HepG2 (cell line): Measurements from ENCODE around the gene PIGL. TPM values are rescaled to one million over a fixed set of nuclear protein-coding genes. Genes with fewer than 3 reads are reported as not detected.

Experiments
- ATAC-seq: fragments of 200-7000 bp; cut with Tn5 transposase; 3 replicates; pipeline ENCODE4 v1.9.1; 2020; ENCODE audit warnings: mild to moderate bottlenecking, moderate library complexity
- BruUV-seq: library from RNA; stranded (reverse); fragments of 400-500 nt; replicated peaks from 2 replicates; lab custom pipeline; 2021; lab: Mats Ljungman, UMichigan
- CTCF ChIA-PET: fragments of 300-600 bp; formaldehyde crosslinking; extraction: SDS; loops from one replicate; lab custom pipeline; 2021; ENCODE audit warnings: low total read pairs, inconsistent platforms, low intra/inter-chr PET ratio; lab: Yijun Ruan, JAX
- POLR2A ChIA-PET: fragments of 350-600 bp; sonication (Branson Sonifier 250); formaldehyde crosslinking; loops from one replicate; lab custom pipeline; 2020; ENCODE audit warnings: antibody characterized with exemption, inconsistent platforms; lab: Yijun Ruan, JAX
- DNase-seq: peaks from one replicate; pipeline ENCODE4 v3.0.0-alpha.2; 2015; ENCODE audit warnings: low spot score
- FAIRE-seq: peaks from 3 replicates; lab custom pipeline; 2011; peaks lifted over from hg19 to GRCh38; lab: Jason Lieb, UNC
- H2AFZ ChIP-seq: one replicate; pipeline ENCODE4 v1.6.1; 2011; ENCODE audit warnings: low read length, inconsistent platforms
- H3K27ac ChIP-seq: fragments of 300-600 bp; 3 replicates; pipeline ENCODE4 v1.8.0; 2011; ENCODE audit warnings: mixed run types, mild to moderate bottlenecking, mixed read lengths, low read length, inconsistent platforms; ENCODE audit not compliant: insufficient read depth; ENCODE audit errors: extremely low read length
- H3K27me3 ChIP-seq, 2 experiments: fragments of 200-600 bp in 1 of 2; 2 replicates in 1 of 2; 3 replicates in 1 of 2; pipeline versions ENCODE4 v1.6.0 to v1.8.0; 2011; ENCODE audit warnings: low read length in 2 of 2, mild to moderate bottlenecking in 2 of 2, moderate library complexity in 2 of 2, inconsistent platforms in 1 of 2; ENCODE audit not compliant: insufficient read depth in 2 of 2, control insufficient read depth in 1 of 2
- H3K36me3 ChIP-seq, 2 experiments: fragments of 200-600 bp in 1 of 2; replicated peaks in 1 of 2; 2 replicates in 1 of 2; 3 replicates in 1 of 2; pipeline versions ENCODE4 v1.5.1 to v1.8.0; 2011; ENCODE audit warnings: low read length in 2 of 2, inconsistent platforms in 1 of 2; ENCODE audit not compliant: insufficient read depth in 2 of 2, control insufficient read depth in 1 of 2
- H3K4me1 ChIP-seq: 2 replicates; pipeline ENCODE4 v1.5.1; 2012; ENCODE audit warnings: low read length, inconsistent platforms; ENCODE audit not compliant: insufficient read depth
- H3K4me2 ChIP-seq: 2 replicates; pipeline ENCODE4 v1.6.0; 2011; ENCODE audit warnings: low read depth, low read length, inconsistent platforms
- H3K4me3 ChIP-seq, 3 experiments: fragments of 200-600 bp in 1 of 3; sonication (generic), shearing (Covaris generic) in 1 of 3; replicated peaks in 1 of 3; 2 replicates each; pipeline ENCODE4 v1.5.1; 2011 to 2016; ENCODE audit warnings: low read length in 3 of 3, inconsistent platforms in 2 of 3, low read depth in 2 of 3, mild to moderate bottlenecking in 2 of 3, control low read depth in 1 of 3, mixed read lengths in 1 of 3; ENCODE audit not compliant: insufficient read depth in 1 of 3
- H3K79me2 ChIP-seq: one replicate; pipeline ENCODE4 v1.6.1; 2011; ENCODE audit warnings: low read length, inconsistent platforms; ENCODE audit not compliant: insufficient read depth
- H3K9ac ChIP-seq: 2 replicates; pipeline ENCODE4 v1.6.0; 2011; ENCODE audit warnings: mild to moderate bottlenecking, low read depth, low read length, inconsistent platforms; ENCODE audit not compliant: insufficient read depth
- H3K9me3 ChIP-seq: 2 replicates; pipeline ENCODE4 v1.5.1; 2012; ENCODE audit warnings: mild to moderate bottlenecking, low read length
- H4K20me1 ChIP-seq: 2 replicates; pipeline ENCODE4 v1.6.0; 2011; ENCODE audit warnings: inconsistent platforms, mild to moderate bottlenecking, low read length, moderate library complexity; ENCODE audit not compliant: insufficient read depth
- ARID2 ChIP-seq: sonication (generic); formaldehyde crosslinking; IDR thresholded peaks from 2 replicates; pipeline ENCODE4 v1.8.1; 2022; ENCODE audit warnings: mild to moderate bottlenecking, missing genetic modification reagents, borderline replicate concordance
- BORCS8-MEF2B ChIP-seq: sonication (generic); formaldehyde crosslinking; IDR thresholded peaks from 2 replicates; pipeline ENCODE4 v1.8.0; 2022; ENCODE audit warnings: mild to moderate bottlenecking, missing genetic modification reagents
- HNF1B ChIP-seq: sonication (generic); formaldehyde crosslinking; IDR thresholded peaks from 2 replicates; pipeline ENCODE4 v1.5.1; 2020; ENCODE audit warnings: mild to moderate bottlenecking, moderate library complexity, missing genetic modification reagents
- KDM2A ChIP-seq: sonication (generic); formaldehyde crosslinking; IDR thresholded peaks from 2 replicates; pipeline ENCODE4 v1.4.0; 2020; ENCODE audit warnings: low read depth, missing genetic modification reagents, borderline replicate concordance
- MYC ChIP-seq: sonication (generic); formaldehyde crosslinking; IDR thresholded peaks from 2 replicates; pipeline ENCODE4 v1.9.0; 2021; ENCODE audit warnings: missing genetic modification reagents, borderline replicate concordance
- NR2F6 ChIP-seq, 2 experiments: IDR thresholded peaks; 2 replicates each; pipeline ENCODE4 v1.6.1; 2016; ENCODE audit warnings: antibody characterized with exemption in 1 of 2, mild to moderate bottlenecking in 1 of 2
- SNAI1 ChIP-seq: sonication (generic); formaldehyde crosslinking; IDR thresholded peaks from 2 replicates; pipeline ENCODE4 v1.5.0; 2020; ENCODE audit warnings: mild to moderate bottlenecking, missing genetic modification reagents, borderline replicate concordance
- SP4 ChIP-seq: sonication (generic); formaldehyde crosslinking; IDR thresholded peaks from 2 replicates; pipeline ENCODE4 v1.8.1; 2023; ENCODE audit warnings: mild to moderate bottlenecking, missing genetic modification reagents
- TOE1 ChIP-seq: sonication (generic); formaldehyde crosslinking; IDR thresholded peaks from 2 replicates; pipeline ENCODE4 v1.4.0; 2020; ENCODE audit warnings: mild to moderate bottlenecking, missing genetic modification reagents
- ZBTB1 ChIP-seq: sonication (generic); formaldehyde crosslinking; IDR thresholded peaks from 2 replicates; pipeline ENCODE4 v1.4.0; 2020; ENCODE audit warnings: missing genetic modification reagents, borderline replicate concordance
- ZBTB4 ChIP-seq: sonication (generic); formaldehyde crosslinking; IDR thresholded peaks from 2 replicates; pipeline ENCODE4 v1.4.0; 2020; ENCODE audit warnings: missing genetic modification reagents, mild to moderate bottlenecking, borderline replicate concordance
- ZGPAT ChIP-seq: IDR thresholded peaks from 2 replicates; pipeline ENCODE4 v1.6.1; 2016; ENCODE audit warnings: mild to moderate bottlenecking
- ZNF20 ChIP-seq: sonication (generic); formaldehyde crosslinking; IDR thresholded peaks from 2 replicates; pipeline ENCODE4 v1.4.0; 2020; ENCODE audit warnings: mild to moderate bottlenecking, moderate library complexity, missing genetic modification reagents
- WGBS: methylation state at CpG from one replicate; pipeline ENCODE4 v1.1.6; 2017; ENCODE audit warnings: low lambda C conversion rate; 5-methylcytosine and 5-hydroxymethylcytosine counted together
- in situ Hi-C: cut with HindIII; loops from 2 replicates; pipeline ENCODE4 v1.10.0; 2017; ENCODE audit warnings: low pct_unique_long_range_greater_than_20kb; ENCODE audit not compliant: extremely low pct_ligation_motif_present
- intact Hi-C: fragments of 100-400 bp; cut with micrococcal nuclease; formaldehyde crosslinking; loops from one replicate; pipeline ENCODE4 v1.10.0; 2022; ENCODE audit not compliant: unreplicated experiment
- polyA plus RNA-seq, 8 experiments: library from polyadenylated mRNA; depleted of rRNA in 3 of 8; stranded (reverse) in 7 of 8; unstranded in 1 of 8; fragments of >200 nt; fragmentation: Illumina TruSeq in 4 of 8; extraction: Trizol in 4 of 8; gene quantifications; 2 replicates each; pipeline versions ENCODE4 v1.2.1 to v1.2.3, GENCODE V29; 2011 to 2016; ENCODE audit warnings: low read depth in 4 of 8, missing spikeins in 1 of 8, mixed read lengths in 1 of 8; ENCODE audit not compliant: insufficient read depth in 1 of 8
- total RNA-seq, 5 experiments: library from RNA; depleted of rRNA; stranded (reverse); fragments of >200 nt; fragmentation: Illumina TruSeq; extraction: Trizol; gene quantifications; 2 replicates each; pipeline ENCODE4 v1.2.3, GENCODE V29; 2016; ENCODE audit warnings: low read depth in 1 of 5
- TF ChIP-seq, protein P1 (sequence below): sonication (generic); formaldehyde crosslinking; IDR thresholded peaks from 2 replicates; pipeline ENCODE4 v1.4.0; 2020; ENCODE audit warnings: mild to moderate bottlenecking, low read depth, missing genetic modification reagents
- TF ChIP-seq, protein P2 (sequence below): sonication (generic); formaldehyde crosslinking; IDR thresholded peaks from 2 replicates; pipeline ENCODE4 v1.5.0; 2020; ENCODE audit warnings: missing genetic modification reagents

Gene PIGL
- total and polyA plus RNA-seq, 2 of the 13 experiments (the other 11 are each of a cell fraction or from before 2014, with no cell fraction given): 28.5 to 63.8 TPM

DNA sequence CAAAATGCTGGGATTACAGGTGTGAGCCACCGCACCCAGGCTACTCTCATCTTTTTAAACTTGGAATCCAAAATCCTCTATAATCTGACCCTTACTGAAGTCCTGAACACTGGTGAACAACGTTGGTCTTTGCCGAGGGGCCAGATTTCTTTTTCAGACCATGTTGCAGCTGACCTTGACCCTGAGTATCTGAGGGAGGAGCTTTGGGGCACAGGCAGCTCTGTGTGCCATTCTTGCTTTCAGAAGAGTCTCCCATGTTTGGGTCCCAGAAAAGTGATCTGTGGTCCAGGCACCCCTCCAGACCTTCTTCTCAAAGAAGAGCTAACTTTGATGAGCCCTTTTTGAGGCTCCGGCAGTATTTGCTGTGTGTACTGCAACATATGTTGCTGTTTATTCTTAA, 85.8 kb downstream of the PIGL start (continued):
- TF ChIP-seq ZBTB4 (CRISPR knock-in tag) (no peak), MYC (CRISPR knock-in tag) (no peak), SP4 (CRISPR knock-in tag) (0 out of 2 replicates have a peak, but pooled peaks have one; percentile 27), BORCS8-MEF2B (no peak), HNF1B (CRISPR knock-in tag) (no peak), NR2F6 (IDR thresholded peaks at IDR 0.05) (peak; percentile 63), NR2F6 (CRISPR knock-in tag; IDR thresholded peaks at IDR 0.05) (peak; percentile 64)

- Histone ChIP-seq H3K9ac (no peak overlapping the region), H3K4me2 (no peak overlapping the region), H2AFZ (no peak overlapping the region), H3K4me1 (peaks cover 79% of the 10 kb centered on the region), H3K27me3 (no peaks in the 10 kb centered on the region), H3K9me3 (no peaks in the 10 kb centered on the region), H3K4me3 (no peak overlapping the region), H3K79me2 (no peaks in the 10 kb centered on the region), H3K27ac (no peak overlapping the region), H4K20me1 (no peaks in the 10 kb centered on the region), H3K36me3 (peaks cover 0 to 5% of the 10 kb centered on the region in 2 experiments; a peak in 1 of 5 replicates)
- DNase-seq (peak; percentile 63), FAIRE-seq (peak; percentile 91), ATAC-seq (peak; percentile 86)
- intact Hi-C loops (loop anchor here (1.0 to 2.0 kb wide), 2 partner anchors 20 to 110 kb away; partner anchors contain the start of gene TRPV2), in situ Hi-C loops (no loop called here)
- 40% methylated on average over 2 of the region's 3 CpGs for WGBS
- no TSS peak for BruUV-seq
- CTCF ChIA-PET: interaction anchor here (1.5 kb wide), 1 partner anchor 19 kb away, joined by 8 read pairs; no protein-coding TSS in a partner anchor
- POLR2A ChIA-PET: interaction anchor here (0.8 to 11.1 kb wide), 11 partner anchors 9 to 134 kb away, joined by 3 to 111 read pairs (median 6); partner anchors contain the start of genes NCOR1 and UBB
- TF ChIP-seq ZBTB1 (CRISPR knock-in tag) (no peak), ARID2 (CRISPR knock-in tag) (no peak), KDM2A (no peak), ZGPAT (0 out of 2 replicates have a peak, but pooled peaks have one; percentile 21), TOE1 (CRISPR knock-in tag) (no peak), SNAI1 (CRISPR knock-in tag) (no peak), ZNF20 (CRISPR knock-in tag) (no peak)
- TF ChIP-seq, protein P1, sequence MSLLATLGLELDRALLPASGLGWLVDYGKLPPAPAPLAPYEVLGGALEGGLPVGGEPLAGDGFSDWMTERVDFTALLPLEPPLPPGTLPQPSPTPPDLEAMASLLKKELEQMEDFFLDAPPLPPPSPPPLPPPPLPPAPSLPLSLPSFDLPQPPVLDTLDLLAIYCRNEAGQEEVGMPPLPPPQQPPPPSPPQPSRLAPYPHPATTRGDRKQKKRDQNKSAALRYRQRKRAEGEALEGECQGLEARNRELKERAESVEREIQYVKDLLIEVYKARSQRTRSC (CRISPR knock-in tag): no peak
- TF ChIP-seq, protein P2, sequence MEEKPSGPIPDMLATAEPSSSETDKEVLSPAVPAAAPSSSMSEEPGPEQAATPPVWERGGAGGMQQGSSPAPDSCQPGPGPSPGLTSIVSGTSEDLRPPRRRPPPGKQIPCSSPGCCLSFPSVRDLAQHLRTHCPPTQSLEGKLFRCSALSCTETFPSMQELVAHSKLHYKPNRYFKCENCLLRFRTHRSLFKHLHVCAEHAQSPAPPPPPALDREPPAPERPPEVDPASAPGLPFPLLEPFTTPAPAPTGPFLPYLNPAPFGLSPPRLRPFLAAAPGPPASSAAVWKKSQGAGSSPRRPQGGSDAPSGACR (CRISPR knock-in tag): no peak
These were observed 87.8 kb downstream of the PIGL start for GRCh38 chr17:16304830-16305229.
